Fibroblast of the aortic adventitia (primary cell): ENCODE measurements around the gene AGPAT4. TPM values are rescaled to one million over a fixed set of nuclear protein-coding genes. Genes with fewer than 3 reads are reported as not detected.

ENCODE experiments used
- DNase-seq: peaks from one replicate; pipeline ENCODE4 v3.0.0-alpha.2; 2010; ENCODE audit warnings: low read depth
- H3K4me3 ChIP-seq: 2 replicates; pipeline ENCODE4 v1.5.1; 2011; ENCODE audit warnings: low read depth, mild to moderate bottlenecking, control low read depth, low read length, moderate library complexity
- total RNA-seq: library from RNA; depleted of rRNA; stranded (reverse); fragments of >200 nt; gene quantifications from 2 replicates; pipeline ENCODE4 v1.2.3, GENCODE V29; 2012; ENCODE audit warnings: low replicate concordance
- TF ChIP-seq, protein P1 (sequence below): IDR thresholded peaks from 2 replicates; pipeline ENCODE4 v1.5.1; 2011; ENCODE audit warnings: mild to moderate bottlenecking, low read length, control low read depth, inconsistent platforms; ENCODE audit not compliant: insufficient read depth

AGPAT4 gene
- total RNA-seq, 1 donor, result 11.6 TPM

DNA sequence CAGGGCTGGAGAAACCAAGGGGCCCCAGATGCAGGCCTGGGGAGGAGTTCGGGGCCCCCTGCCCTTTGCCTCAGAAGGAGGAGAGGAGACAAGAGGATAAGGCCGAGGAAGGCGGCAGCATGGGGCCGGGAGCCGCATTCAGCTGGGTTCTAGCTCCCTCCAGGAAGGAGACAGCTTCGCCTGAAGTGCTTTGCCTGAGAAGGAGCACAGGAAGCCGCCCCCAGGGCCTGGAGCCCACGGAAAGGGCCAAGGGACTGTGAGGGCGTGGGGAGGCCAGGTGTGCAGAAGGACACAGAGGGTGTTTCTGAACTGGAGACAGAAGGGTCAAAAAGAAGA is 121.4 kb downstream of the AGPAT4 start:
- TF ChIP-seq, protein P1, sequence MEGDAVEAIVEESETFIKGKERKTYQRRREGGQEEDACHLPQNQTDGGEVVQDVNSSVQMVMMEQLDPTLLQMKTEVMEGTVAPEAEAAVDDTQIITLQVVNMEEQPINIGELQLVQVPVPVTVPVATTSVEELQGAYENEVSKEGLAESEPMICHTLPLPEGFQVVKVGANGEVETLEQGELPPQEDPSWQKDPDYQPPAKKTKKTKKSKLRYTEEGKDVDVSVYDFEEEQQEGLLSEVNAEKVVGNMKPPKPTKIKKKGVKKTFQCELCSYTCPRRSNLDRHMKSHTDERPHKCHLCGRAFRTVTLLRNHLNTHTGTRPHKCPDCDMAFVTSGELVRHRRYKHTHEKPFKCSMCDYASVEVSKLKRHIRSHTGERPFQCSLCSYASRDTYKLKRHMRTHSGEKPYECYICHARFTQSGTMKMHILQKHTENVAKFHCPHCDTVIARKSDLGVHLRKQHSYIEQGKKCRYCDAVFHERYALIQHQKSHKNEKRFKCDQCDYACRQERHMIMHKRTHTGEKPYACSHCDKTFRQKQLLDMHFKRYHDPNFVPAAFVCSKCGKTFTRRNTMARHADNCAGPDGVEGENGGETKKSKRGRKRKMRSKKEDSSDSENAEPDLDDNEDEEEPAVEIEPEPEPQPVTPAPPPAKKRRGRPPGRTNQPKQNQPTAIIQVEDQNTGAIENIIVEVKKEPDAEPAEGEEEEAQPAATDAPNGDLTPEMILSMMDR, result no peak
- no peak overlapping the region for H3K4me3 ChIP-seq
- DNase-seq, result no peak

DNA sequence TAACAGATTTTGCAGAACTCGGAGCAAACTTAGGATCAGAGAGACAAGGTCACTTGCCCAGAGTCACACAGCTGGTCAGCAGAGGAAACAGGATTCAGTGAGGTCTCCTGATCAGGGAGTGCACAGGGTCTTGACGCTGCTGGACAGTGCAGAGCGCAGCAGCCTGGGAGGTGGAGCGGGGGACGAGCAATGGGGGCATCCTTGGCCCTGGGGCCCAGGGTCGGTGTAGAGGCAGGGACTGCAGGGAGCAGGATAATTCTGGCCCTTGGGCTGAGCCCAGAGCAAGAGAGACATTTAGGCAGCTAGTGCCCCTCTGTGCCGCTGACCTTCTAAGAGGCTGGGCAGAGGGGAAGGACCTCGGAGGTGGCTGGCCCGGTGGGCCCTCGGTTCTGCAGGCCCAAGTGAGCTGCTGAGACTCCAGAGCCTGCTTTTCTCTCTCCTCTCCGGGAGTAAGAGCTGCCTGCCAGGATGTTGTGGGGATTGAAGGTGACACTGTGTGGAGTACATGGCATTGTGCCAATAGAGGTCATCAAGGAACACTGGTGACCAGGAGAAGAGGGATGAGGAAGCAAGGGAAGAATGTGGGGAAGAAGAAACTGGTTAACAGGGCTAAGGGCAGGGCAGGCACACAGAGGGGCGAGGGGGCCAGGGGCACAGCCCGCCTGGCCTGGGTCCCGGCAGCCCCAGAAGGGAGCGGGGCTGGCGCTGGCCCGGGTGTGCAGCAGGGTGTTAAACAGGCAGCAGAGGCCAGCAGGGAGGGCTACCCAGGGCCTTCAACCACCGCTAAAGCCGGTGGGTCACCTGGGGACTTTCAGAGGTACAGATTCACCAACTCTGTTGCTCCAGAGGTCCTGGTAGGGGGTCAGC is 122.0 kb downstream of the AGPAT4 start:
- no peak for DNase-seq
- TF ChIP-seq, protein P1, result no peak
- no peak overlapping the region for H3K4me3 ChIP-seq

DNA sequence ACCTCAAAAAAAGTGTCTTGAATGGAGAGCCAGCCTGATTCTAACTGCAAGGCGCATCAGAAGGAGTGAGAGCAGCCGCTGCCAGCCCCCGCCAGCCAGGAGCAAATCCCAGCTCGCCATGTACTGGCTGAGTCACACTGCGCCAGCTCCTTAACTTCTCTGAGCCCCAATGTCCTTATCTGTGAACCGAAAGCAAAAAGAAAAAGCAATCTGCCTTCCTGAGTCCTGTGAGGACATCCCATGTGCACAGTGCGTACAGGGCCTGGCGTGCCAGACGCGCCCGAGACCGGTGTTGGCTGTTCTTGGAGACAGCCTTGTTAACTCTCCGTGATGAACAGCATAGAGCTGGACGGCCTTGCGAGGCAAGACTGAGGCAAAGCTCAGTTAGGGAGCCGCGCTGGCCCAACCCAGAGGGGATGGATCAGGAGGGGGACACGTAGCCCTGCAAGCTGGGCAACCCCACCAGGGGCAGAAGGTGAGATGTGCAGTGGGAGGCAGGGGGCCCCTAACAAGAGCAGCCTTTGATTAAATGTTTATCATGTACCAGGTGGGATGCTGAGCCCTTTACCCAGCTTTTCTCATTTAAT is 122.7 kb downstream of the AGPAT4 start:
- TF ChIP-seq, protein P1, result no peak
- DNase-seq, result no peak
- no peak overlapping the region for H3K4me3 ChIP-seq

DNA sequence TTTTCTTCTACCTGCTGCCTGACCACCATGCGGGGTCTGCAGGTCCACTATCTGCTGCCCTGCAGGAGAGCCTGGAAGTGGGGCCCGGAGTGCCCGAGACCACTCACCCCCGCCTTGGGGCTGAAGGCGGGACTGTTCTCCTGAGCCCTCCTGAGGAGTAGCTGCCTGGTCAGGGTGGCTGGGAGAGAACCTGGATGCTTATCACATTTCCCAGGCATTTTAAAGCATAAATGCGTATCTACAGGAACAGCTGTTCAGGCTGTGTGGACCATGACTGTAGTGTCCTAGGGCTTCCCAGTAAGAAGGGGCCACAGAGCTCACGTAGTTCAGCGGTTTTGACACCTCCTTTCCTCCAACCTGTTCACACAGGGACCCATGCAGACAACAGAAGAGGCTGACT is 123.3 kb downstream of the AGPAT4 start:
- TF ChIP-seq, protein P1, result no peak

DNA sequence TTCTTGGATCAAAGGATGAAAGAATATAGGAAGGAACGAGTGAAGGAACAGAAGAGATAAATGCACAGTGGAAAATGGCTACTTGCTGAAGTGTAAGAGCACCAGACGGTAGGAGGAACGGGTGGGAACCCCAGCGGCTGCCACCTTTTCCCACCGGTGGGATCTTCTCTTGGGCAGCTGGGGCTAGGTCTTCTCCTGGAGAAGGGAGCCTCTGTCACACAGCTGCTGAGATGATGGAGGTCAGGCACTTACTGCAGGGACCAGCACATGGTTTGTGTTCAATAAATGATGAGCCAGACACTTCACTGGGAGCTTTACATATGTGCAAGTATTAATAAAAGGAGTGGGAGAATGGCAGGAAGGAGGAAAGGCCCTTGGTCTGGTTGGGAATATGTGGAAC is 123.7 kb downstream of the AGPAT4 start:
- no peak for DNase-seq
- TF ChIP-seq, protein P1, result no peak
- no peak overlapping the region for H3K4me3 ChIP-seq

More for the DNA sequence above, 123.3 kb downstream of the AGPAT4 start:
- H3K4me3 ChIP-seq, result no peak overlapping the region
- DNase-seq, result no peak

DNA sequence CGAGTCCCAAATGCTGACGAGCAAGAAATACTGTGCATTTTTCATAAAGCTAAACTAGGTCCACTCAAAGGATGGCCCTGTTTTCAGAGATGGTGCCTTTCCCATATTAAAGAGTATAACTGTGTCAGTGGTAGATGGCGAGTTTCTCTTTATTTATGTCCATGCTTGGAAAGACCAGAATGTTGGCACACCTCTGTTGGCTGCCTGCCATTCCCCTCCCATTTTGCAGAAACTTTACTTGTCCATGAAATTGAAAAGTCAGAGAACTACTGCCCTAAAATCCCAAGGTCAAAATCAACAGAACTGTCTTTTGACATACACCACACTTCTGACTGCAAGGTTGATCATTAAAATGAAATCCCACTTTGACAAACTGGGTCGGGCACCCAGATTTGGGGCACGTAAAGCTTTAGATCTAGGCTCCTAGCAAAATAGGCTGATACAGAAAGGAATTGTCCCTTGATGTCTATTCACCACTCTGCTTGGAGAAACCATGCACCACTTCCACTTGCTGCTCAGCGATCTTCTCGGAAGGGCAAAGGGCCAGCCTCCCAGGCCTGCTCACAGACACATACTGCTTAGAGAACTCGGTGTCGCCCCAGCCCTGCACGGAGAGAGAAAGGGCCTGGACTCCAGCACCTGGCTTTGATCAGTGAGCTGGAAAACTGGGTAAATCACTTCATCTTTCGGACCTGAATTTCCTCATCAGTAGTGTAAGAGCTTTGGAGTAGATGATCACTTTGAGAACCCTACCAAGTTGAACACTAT is 130.0 kb downstream of the AGPAT4 start:
- no peak overlapping the region for H3K4me3 ChIP-seq
- TF ChIP-seq, protein P1, result no peak
- no peak for DNase-seq
